HCT116 (cell line): ENCODE data around the gene DBN1. TPM values are rescaled to one million over a fixed set of nuclear protein-coding genes. Genes with fewer than 3 reads are reported as not detected.

Experiments used
- ATAC-seq: fragments of 200-7000 bp; cut with Tn5 transposase; 2 replicates; pipeline ENCODE4 v1.9.1; 2020; ENCODE audit warnings: mild to moderate bottlenecking, moderate library complexity
- BruUV-seq: library from RNA; stranded (reverse); fragments of 400-500 nt; replicated peaks from 2 replicates; lab custom pipeline; 2021; lab: Mats Ljungman, UMichigan
- CTCF ChIA-PET: fragments of 300-600 bp; sonication (Branson Sonifier 250); formaldehyde crosslinking; loops from one replicate; lab custom pipeline; 2021; ENCODE audit warnings: antibody characterized with exemption; lab: Charles Lee
- POLR2A ChIA-PET: fragments of 300-600, 350-600 bp; sonication (Branson Sonifier 250); formaldehyde crosslinking; loops from one replicate; lab custom pipeline; 2021; ENCODE audit warnings: antibody characterized with exemption; lab: Charles Lee
- RAD21 ChIA-PET, 2 experiments: fragments of 300-600 bp; sonication (Branson Sonifier 250); formaldehyde crosslinking; loops; one replicate each; lab custom pipeline; 2023; ENCODE audit warnings: low total read pairs in 2 of 2; ENCODE audit not compliant: uncharacterized antibody in 2 of 2, unreplicated experiment in 2 of 2, low non-redundant PET in 1 of 2; lab: Charles Lee
- DNase-seq: peaks from one replicate; pipeline ENCODE4 v3.0.0-alpha.2; 2010; ENCODE audit warnings: low read depth, low spot score
- H2AFZ ChIP-seq: fragments of 200-600 bp; shearing (Covaris generic), sonication (generic); 2 replicates; pipeline ENCODE4 v1.6.1; 2017; ENCODE audit warnings: low read depth, mixed run types, mixed read lengths, antibody characterized with exemption, low read length; ENCODE audit not compliant: poor library complexity, severe bottlenecking
- H3K27ac ChIP-seq: 2 replicates; pipeline ENCODE4 v1.5.1; 2012; ENCODE audit warnings: low read depth, low read length
- H3K27me3 ChIP-seq: fragments of 200-600 bp; sonication (generic); 2 replicates; pipeline ENCODE4 v1.6.1; 2016; ENCODE audit warnings: mixed run types, low read length, mixed read lengths; ENCODE audit not compliant: insufficient read depth
- H3K36me3 ChIP-seq, 2 experiments: fragments of 200-500 bp in 1 of 2; fragments of 200-600 bp in 1 of 2; sonication (Bioruptor generic) in 1 of 2; sonication (generic) in 1 of 2; 2 replicates each; pipeline versions ENCODE4 v1.5.1 to v1.6.1; 2014 to 2016; ENCODE audit warnings: low read length in 2 of 2, inconsistent platforms in 1 of 2, mixed read lengths in 1 of 2, mixed run types in 1 of 2; ENCODE audit not compliant: insufficient read depth in 2 of 2, control insufficient read depth in 1 of 2
- H3K4me1 ChIP-seq, 2 experiments: fragments of 200-600 bp in 1 of 2; sonication (generic) in 1 of 2; 2 replicates each; pipeline versions ENCODE4 v1.5.1 to v1.6.1; 2012 to 2017; ENCODE audit warnings: low read length in 2 of 2, inconsistent platforms in 1 of 2, mild to moderate bottlenecking in 1 of 2, mixed read lengths in 1 of 2, mixed run types in 1 of 2, moderate library complexity in 1 of 2; ENCODE audit not compliant: insufficient read depth in 2 of 2, control insufficient read depth in 1 of 2
- H3K4me2 ChIP-seq: fragments of 200-600 bp; sonication (generic); 2 replicates; pipeline ENCODE4 v1.6.1; 2017; ENCODE audit warnings: mixed run types, low read length, mixed read lengths
- H3K4me3 ChIP-seq, 2 experiments: fragments of 200-600 bp in 1 of 2; sonication (generic) in 1 of 2; replicated peaks in 1 of 2; 2 replicates each; pipeline ENCODE4 v1.5.1; 2011 to 2016; ENCODE audit warnings: low read length in 2 of 2, control low read depth in 1 of 2, low read depth in 1 of 2, mild to moderate bottlenecking in 1 of 2, mixed read lengths in 1 of 2, mixed run types in 1 of 2
- H3K79me2 ChIP-seq: fragments of 200-600 bp; sonication (generic); 2 replicates; pipeline ENCODE4 v1.6.1; 2017; ENCODE audit warnings: mild to moderate bottlenecking, mixed run types, low read length, moderate library complexity, mixed read lengths; ENCODE audit not compliant: insufficient read depth
- H3K9ac ChIP-seq: fragments of 200-600 bp; sonication (generic); 2 replicates; pipeline ENCODE4 v1.6.1; 2016; ENCODE audit warnings: low read length, mixed read lengths
- H3K9me2 ChIP-seq: fragments of 200-600 bp; sonication (generic), shearing (Covaris generic); 2 replicates; pipeline ENCODE4 v1.6.1; 2017; ENCODE audit warnings: mixed run types, mild to moderate bottlenecking, moderate library complexity; ENCODE audit not compliant: insufficient read depth
- H3K9me3 ChIP-seq, 2 experiments: fragments of 200-500 bp in 1 of 2; fragments of 200-600 bp in 1 of 2; sonication (Bioruptor generic) in 1 of 2; sonication (generic) in 1 of 2; 2 replicates each; pipeline ENCODE4 v1.6.1; 2014 to 2017; ENCODE audit warnings: low read length in 2 of 2, mixed read lengths in 2 of 2, inconsistent platforms in 1 of 2, low read depth in 1 of 2, mild to moderate bottlenecking in 1 of 2, mixed run types in 1 of 2, moderate library complexity in 1 of 2; ENCODE audit not compliant: control insufficient read depth in 1 of 2, insufficient read depth in 1 of 2
- H4K20me1 ChIP-seq: fragments of 200-600 bp; sonication (generic), shearing (Covaris generic); 2 replicates; pipeline ENCODE4 v1.6.1; 2017; ENCODE audit warnings: mixed run types, mild to moderate bottlenecking, moderate library complexity; ENCODE audit not compliant: insufficient read depth
- CBX3 ChIP-seq: IDR thresholded peaks from 2 replicates; pipeline ENCODE4 v1.6.1; 2012; ENCODE audit warnings: low read depth
- ELF1 ChIP-seq: IDR thresholded peaks from 2 replicates; pipeline ENCODE4 v1.6.1; 2012; ENCODE audit warnings: low read depth, borderline replicate concordance
- FOSL1 ChIP-seq: IDR thresholded peaks from 2 replicates; pipeline ENCODE4 v1.6.1; 2012; ENCODE audit warnings: low read depth
- POLR2AphosphoS5 ChIP-seq: IDR thresholded peaks from 2 replicates; pipeline ENCODE4 v1.6.1; 2011; ENCODE audit warnings: mild to moderate bottlenecking, low read depth, low read length, moderate library complexity
- SRF ChIP-seq: IDR thresholded peaks from 2 replicates; pipeline ENCODE4 v1.6.1; 2012; ENCODE audit warnings: low read depth
- TCF7L2 ChIP-seq: IDR thresholded peaks from 2 replicates; pipeline ENCODE4 v1.7.0; 2011; ENCODE audit warnings: borderline replicate concordance, inconsistent platforms; ENCODE audit not compliant: insufficient read depth, insufficient read length; ENCODE audit errors: extremely low read depth
- YY1 ChIP-seq: IDR thresholded peaks from 2 replicates; pipeline ENCODE4 v1.6.1; 2011; ENCODE audit warnings: low read length, low read depth, moderate library complexity, mild to moderate bottlenecking; ENCODE audit not compliant: insufficient replicate concordance; ENCODE audit errors: extremely low read depth
- intact Hi-C: fragments of 100-400 bp; cut with micrococcal nuclease; formaldehyde crosslinking; loops from 2 replicates; pipeline ENCODE4 v1.10.0; 2022
- total RNA-seq: library from RNA; stranded (reverse); gene quantifications from one replicate; pipeline ENCODE4 v1.2.1, GENCODE V29; 2021; ENCODE audit not compliant: unreplicated experiment

DBN1 gene
- total RNA-seq, 1 experiment from 2014 or later = 144 TPM

DNA sequence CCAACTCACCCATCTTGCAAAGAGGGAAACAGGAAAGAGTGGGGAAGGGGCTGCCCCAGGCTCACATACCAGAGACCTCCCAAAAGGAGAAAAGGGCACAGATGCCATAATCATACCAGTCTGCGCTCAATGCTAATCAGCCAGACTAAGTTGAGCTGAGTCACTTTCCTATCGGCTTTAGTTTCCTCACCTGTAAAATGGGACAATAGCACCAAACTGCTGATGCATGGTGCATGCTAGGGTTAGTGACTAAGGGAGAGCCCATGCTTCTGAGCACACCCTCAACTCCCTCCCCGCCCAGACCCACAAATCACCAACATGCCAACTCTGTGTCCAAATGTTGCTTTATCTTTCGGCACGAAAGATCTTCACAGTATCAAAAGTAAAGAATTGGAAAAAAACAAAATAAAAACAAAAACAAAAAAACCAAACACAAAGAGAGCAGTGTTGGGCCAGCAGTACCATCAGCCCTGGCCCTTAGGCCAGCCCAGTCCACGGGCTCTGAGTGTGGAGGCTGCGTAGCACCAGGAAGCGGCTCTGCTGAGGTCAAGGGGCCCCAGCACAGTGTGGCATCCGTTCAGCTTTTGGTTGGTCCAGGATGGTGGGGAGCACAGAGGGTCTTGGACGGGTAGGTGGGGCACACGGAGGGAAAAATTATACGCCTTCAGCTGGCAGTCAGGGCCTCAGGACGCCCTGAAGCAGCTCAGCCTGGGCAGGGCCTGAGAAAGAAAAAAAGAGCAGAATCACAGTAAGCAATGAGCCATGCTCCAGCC lies 46.2 kb upstream of the DBN1 start:
- peaks cover 11 to 24% of the 10 kb centered on the region in 2 experiments; a peak in 3 of 4 replicates for H3K4me1 ChIP-seq
- H3K27ac ChIP-seq = peak overlapping the region; percentile 12; the same call in 1 of the 2 replicates
- intact Hi-C loops = no loop called here
- peak overlapping the region in 1 of 2 experiments; percentile 35; a peak in 2 of 4 replicates for H3K4me3 ChIP-seq
- H3K79me2 ChIP-seq = peaks cover 28% of the 10 kb centered on the region
- TF ChIP-seq SRF (no peak), ELF1 (no peak), CBX3 (no peak), POLR2AphosphoS5 (no peak), YY1 (no peak), TCF7L2 (no peak), FOSL1 (no peak)
- H3K9ac ChIP-seq = peak overlapping the region; percentile 33
- H3K4me2 ChIP-seq = peak overlapping the region; percentile 60
- RAD21 ChIA-PET = no interaction called here
- H4K20me1 ChIP-seq = no peaks in the 10 kb centered on the region
- H3K9me3 ChIP-seq = no peaks in the 10 kb centered on the region
- H3K9me2 ChIP-seq = no peaks in the 10 kb centered on the region
- no peak overlapping the region for H2AFZ ChIP-seq
- POLR2A ChIA-PET = no interaction called here
- peaks cover 15 to 41% of the 10 kb centered on the region in 2 experiments; a peak in 3 of 4 replicates for H3K36me3 ChIP-seq
- no TSS peak for BruUV-seq
- ATAC-seq (no peak), DNase-seq (no peak)
- no peaks in the 10 kb centered on the region for H3K27me3 ChIP-seq
- CTCF ChIA-PET = no interaction called here
